SU-DHL-6 (cell line): ENCODE measurements around the gene TTC23.

Experiments
- H2AFZ ChIP-seq: fragments of 200-600 bp; sonication (generic); 2 replicates; pipeline ENCODE4 v1.6.1; 2014; ENCODE audit warnings: low read depth, mild to moderate bottlenecking, moderate library complexity, mixed read lengths, antibody characterized with exemption, low read length; ENCODE audit not compliant: severe bottlenecking
- H3F3A ChIP-seq: fragments of 200-600 bp; shearing (Covaris generic); 2 replicates; pipeline ENCODE4 v1.6.0; 2016; ENCODE audit warnings: antibody characterized with exemption, mild to moderate bottlenecking; ENCODE audit not compliant: insufficient read depth
- H3K27ac ChIP-seq: fragments of 200-600 bp; sonication (generic); 2 replicates; pipeline ENCODE4 v1.5.1; 2016; ENCODE audit warnings: low read depth, mild to moderate bottlenecking, low read length, moderate library complexity, mixed read lengths
- H3K27me3 ChIP-seq: fragments of 200-600 bp; sonication (generic), shearing (Covaris generic); 2 replicates; pipeline ENCODE4 v1.6.0; 2014; ENCODE audit warnings: mild to moderate bottlenecking, low read length
- H3K36me3 ChIP-seq: fragments of 200-600 bp; sonication (generic); 2 replicates; pipeline ENCODE4 v1.6.1; 2014; ENCODE audit warnings: mild to moderate bottlenecking, low read length, mixed read lengths
- H3K4me2 ChIP-seq: fragments of 300-600, 200-600 bp; shearing (Covaris generic), sonication (generic); 2 replicates; pipeline ENCODE4 v1.6.0; 2014; ENCODE audit warnings: low read length, low read depth, mild to moderate bottlenecking; ENCODE audit not compliant: poor library complexity, severe bottlenecking
- H3K4me3 ChIP-seq: fragments of 200-600 bp; sonication (generic); 2 replicates; pipeline ENCODE4 v1.5.1; 2014; ENCODE audit warnings: antibody characterized with exemption, low read length, mild to moderate bottlenecking, mixed read lengths; ENCODE audit not compliant: insufficient read depth, poor library complexity, severe bottlenecking
- H3K79me2 ChIP-seq: fragments of 200-600 bp; sonication (generic); 2 replicates; pipeline ENCODE4 v1.6.1; 2014; ENCODE audit warnings: mild to moderate bottlenecking, low read length, moderate library complexity; ENCODE audit not compliant: insufficient read depth
- H3K9ac ChIP-seq: fragments of 200-600 bp; sonication (generic); 2 replicates; pipeline ENCODE4 v1.7.0; 2014; ENCODE audit warnings: mild to moderate bottlenecking, low read length
- H3K9me2 ChIP-seq: fragments of 200-600 bp; sonication (generic); replicated peaks from 2 replicates; pipeline ENCODE4 v1.6.1; 2014; ENCODE audit warnings: low read length; ENCODE audit not compliant: insufficient read depth
- H3K9me3 ChIP-seq: fragments of 200-600 bp; sonication (generic); 2 replicates; pipeline ENCODE4 v1.6.1; 2014; ENCODE audit warnings: low read length, mixed read lengths; ENCODE audit not compliant: insufficient read depth
- H4K20me1 ChIP-seq: fragments of 200-600 bp; sonication (generic); 2 replicates; pipeline ENCODE4 v1.6.1; 2014; ENCODE audit warnings: low read depth, mild to moderate bottlenecking, antibody characterized with exemption, low read length, moderate library complexity, mixed read lengths
- CTCF ChIP-seq: fragments of 200-600 bp; sonication (generic); IDR thresholded peaks from one replicate; pipeline ENCODE4 v1.5.1; 2017; ENCODE audit warnings: antibody characterized with exemption, mild to moderate bottlenecking, low read length, moderate library complexity; ENCODE audit not compliant: insufficient read depth, poor library complexity, severe bottlenecking
- EZH2phosphoT487 ChIP-seq: fragments of 200-600 bp; sonication (generic), shearing (Covaris generic); conservative IDR thresholded peaks from 2 replicates; pipeline ENCODE4 v1.6.1; 2018; ENCODE audit warnings: mild to moderate bottlenecking, antibody characterized with exemption, low read length, moderate library complexity, mixed read lengths

The TTC23 gene

DNA sequence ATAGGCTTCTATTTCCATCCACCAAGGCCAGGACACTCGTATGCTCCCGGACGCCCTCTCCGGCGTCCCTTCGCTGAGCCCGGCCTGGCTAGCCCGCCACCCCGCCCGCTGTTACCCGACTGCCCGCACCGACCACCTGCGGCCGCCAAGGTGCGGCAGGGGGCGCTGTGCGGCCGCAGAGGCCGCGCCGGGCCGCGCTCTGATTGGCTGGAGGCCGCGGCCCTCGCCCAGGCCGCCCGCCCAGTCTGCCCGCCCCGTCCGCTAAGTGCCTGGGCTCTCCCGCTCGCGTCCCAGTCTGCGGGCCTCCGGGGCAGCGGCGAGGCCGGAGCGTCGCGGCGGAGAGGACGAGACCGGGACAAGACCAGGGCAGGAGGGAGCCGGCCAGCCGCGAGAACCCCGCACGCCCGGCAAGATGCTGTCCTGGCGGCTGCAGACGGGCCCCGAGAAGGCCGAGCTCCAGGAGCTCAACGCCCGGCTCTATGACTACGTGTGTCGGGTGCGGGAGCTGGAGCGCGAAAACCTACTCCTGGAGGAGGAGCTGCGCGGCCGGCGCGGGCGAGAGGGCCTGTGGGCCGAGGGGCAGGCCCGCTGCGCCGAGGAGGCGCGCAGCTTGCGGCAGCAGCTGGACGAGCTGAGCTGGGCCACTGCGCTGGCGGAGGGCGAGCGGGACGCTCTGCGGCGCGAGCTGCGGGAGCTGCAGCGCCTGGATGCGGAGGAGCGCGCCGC lies 144.4 kb downstream of the TTC23 start, which contains the start of gene SYNM:
Gene SYNM (plus strand): TSS at position 293 of the 726 bp plus-strand sequence. CDS start 120 bp downstream, at position 413.
- Histone ChIP-seq H3K4me2 (no peak within 1 kb of the TSS), H4K20me1 (no peaks in the 10 kb centered on the region), H3K9me2 (no peaks in the 10 kb centered on the region), H3F3A (no peaks in the 10 kb centered on the region), H3K9ac (no peak within 1 kb of the TSS), H3K9me3 (no peaks in the 10 kb centered on the region), H3K4me3 (no peak within 1 kb of the TSS), H3K27me3 (no peaks in the 10 kb centered on the region), H2AFZ (no peak within 1 kb of the TSS), H3K36me3 (no peaks in the 10 kb centered on the region), H3K79me2 (no peaks in the 10 kb centered on the region), H3K27ac (no peak within 1 kb of the TSS)
- TF ChIP-seq EZH2phosphoT487 (no peak), CTCF (no peak)

DNA sequence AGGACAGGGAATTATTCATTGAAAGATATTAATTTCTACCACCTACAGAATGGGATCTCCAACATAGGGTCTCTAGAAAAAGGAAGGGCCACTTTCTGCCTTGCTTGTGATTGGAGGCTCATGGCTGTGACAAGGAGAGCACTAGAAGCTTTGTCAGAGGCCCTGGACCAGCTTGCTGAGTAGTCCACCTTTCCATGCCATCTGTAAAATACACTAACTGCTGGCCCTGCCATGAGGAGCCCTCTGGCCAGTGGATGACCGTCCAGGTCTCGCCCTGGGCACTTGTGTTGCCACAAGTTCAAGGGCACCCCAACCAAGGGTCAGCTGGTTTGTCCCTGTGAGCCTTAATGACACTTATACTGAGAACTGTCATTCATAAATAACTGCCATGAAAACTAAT lies 146.1 kb downstream of the TTC23 start:
- TF ChIP-seq EZH2phosphoT487 = no peak
- no peak for TF ChIP-seq CTCF
- Histone ChIP-seq H2AFZ (no peak overlapping the region), H3K9me2 (no peaks in the 10 kb centered on the region), H3K4me3 (no peak overlapping the region), H3K36me3 (no peaks in the 10 kb centered on the region), H3K27ac (no peak overlapping the region), H3K27me3 (no peaks in the 10 kb centered on the region), H3K9ac (no peak overlapping the region), H3K79me2 (no peaks in the 10 kb centered on the region), H3F3A (no peaks in the 10 kb centered on the region), H3K9me3 (no peaks in the 10 kb centered on the region), H3K4me2 (no peak overlapping the region), H4K20me1 (no peaks in the 10 kb centered on the region)

DNA sequence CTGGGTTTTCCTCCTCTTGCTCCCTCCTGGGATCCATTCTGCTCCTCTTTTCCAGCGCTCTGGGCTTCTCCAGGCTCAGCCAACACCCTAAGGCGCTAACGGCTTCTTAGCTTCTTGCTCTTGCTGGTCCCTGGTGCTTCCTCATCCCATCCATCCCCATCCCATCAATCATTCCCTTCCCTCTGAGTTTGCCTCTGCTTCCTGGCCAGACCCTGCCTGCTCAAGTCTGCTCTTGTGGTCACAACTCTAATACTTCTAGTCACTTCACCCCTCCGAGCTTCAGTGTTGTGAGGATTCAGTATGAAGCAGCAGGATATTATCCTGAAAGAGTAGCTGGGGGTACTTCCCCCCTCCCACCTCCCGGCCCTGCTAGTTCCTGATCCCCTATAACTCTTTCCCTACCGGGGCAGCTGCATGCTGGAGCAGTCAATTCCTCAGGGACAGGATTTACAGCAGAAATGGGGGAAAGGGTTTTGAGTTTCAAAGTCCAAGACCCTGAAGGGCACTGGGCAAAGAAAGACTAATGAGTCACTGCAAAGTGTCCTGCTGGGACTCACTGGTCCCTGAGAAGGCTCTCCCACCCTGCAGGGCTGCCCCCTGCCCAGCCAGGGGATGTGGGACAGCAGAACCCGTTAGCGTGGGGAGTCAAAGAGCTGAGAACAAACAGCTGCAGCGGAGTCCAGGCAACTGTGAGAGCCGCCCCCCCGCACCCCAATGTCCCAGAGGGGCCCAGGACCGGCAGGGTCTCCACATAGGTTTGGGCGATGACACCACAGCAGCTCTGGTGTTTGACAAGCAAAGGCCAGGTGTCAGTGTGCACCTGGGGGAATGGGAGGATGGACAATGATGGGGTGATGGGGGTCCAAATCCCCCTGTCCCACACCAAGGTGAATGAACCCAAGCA lies 146.8 kb downstream of the TTC23 start:
- Histone ChIP-seq H3K4me2 (no peak overlapping the region), H3K27me3 (no peaks in the 10 kb centered on the region), H3K9me2 (no peaks in the 10 kb centered on the region)

More for the DNA sequence above, 146.8 kb downstream of the TTC23 start:
- Histone ChIP-seq H3K4me3 (no peak overlapping the region), H4K20me1 (no peaks in the 10 kb centered on the region), H3F3A (no peaks in the 10 kb centered on the region), H3K9me3 (no peaks in the 10 kb centered on the region), H3K27ac (no peak overlapping the region), H2AFZ (no peak overlapping the region), H3K9ac (no peak overlapping the region), H3K79me2 (no peaks in the 10 kb centered on the region), H3K36me3 (no peaks in the 10 kb centered on the region)
- TF ChIP-seq EZH2phosphoT487 = no peak
- TF ChIP-seq CTCF = no peak
